Measurements from ENCODE around the gene SNX22.

The SNX22 gene

DNA sequence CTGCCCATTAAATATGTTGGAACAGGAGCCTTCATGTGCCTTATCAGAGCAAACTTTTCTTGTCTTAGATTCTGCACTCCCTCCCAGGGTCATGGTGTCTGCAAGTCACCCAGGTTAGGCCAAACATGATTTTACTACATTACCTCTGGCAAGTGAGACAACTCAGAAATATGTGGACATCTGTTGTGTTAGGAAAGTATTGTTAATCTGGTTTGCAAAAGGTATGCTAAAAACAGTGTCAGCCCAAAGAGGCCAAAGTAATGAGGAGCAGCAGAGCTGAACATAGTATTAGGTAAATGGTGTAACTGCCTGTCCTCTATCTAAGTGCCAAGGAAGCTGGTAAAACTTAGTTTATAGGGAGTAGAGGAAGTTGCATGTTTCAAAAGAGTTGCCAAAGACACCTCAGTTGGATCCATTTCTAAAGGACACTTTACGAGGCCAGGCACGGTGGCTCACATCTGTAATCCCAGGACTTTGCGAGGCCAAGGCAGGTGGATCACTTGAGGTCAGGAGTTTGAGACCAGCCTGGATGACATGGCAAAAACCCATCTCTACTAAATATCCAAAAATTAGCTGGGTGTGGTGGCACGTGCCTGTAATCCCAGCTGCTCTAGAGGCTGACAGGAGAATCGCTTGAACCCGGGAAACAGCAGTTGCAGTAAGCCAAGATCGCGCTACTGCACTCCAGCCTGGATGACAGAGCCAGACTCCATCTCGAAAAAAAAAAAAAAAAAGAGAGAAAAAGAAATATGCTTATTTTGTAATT lies 33.8 kb downstream of the SNX22 start:
- FAIRE-seq: no peak
- no peak for TF ChIP-seq POLR2A (IDR thresholded peaks at IDR 0.05; ENCODE audit: low read depth, low read length)
- DNase-seq (ENCODE audit: insufficient read length, low spot score): no peak

DNA sequence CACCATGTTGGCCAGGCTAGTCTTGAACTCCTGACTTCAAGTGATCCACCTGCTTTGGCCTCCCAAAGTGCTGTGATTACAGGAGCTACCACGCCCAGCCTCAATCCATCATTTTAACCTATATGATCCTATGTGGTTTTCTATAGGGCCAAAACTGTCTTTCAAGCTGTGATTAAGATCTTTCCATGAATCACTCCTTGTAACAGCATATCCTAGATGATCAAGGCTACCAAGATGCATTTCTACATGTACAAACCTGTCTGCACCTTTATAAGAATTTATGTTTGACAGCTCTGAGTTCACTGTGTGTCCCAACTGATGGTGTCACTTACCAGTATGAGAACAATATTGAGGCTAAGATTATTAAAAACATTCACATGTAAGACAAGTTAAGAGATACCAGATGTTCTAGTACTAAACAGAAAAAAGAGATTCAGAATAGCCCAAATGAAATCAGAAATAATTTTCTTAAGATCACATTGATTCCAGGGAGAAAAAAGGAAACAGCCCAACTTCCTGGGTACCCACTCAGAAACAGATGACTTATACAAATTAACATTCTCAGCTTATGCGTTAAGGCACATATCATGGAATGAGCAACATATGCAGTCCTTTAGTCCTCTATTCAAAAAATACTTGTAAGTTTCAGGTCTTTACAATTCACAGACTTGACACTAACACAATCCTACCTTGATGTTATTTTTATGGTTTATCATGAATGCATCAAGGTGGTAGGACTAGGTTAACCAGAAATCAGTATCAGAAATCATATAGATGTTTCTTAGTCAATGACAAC lies 36.1 kb downstream of the SNX22 start:
- DNase-seq (ENCODE audit: insufficient read length, low spot score) (no peak), FAIRE-seq (no peak)
- TF ChIP-seq POLR2A (IDR thresholded peaks at IDR 0.05; ENCODE audit: low read depth, low read length): no peak

DNA sequence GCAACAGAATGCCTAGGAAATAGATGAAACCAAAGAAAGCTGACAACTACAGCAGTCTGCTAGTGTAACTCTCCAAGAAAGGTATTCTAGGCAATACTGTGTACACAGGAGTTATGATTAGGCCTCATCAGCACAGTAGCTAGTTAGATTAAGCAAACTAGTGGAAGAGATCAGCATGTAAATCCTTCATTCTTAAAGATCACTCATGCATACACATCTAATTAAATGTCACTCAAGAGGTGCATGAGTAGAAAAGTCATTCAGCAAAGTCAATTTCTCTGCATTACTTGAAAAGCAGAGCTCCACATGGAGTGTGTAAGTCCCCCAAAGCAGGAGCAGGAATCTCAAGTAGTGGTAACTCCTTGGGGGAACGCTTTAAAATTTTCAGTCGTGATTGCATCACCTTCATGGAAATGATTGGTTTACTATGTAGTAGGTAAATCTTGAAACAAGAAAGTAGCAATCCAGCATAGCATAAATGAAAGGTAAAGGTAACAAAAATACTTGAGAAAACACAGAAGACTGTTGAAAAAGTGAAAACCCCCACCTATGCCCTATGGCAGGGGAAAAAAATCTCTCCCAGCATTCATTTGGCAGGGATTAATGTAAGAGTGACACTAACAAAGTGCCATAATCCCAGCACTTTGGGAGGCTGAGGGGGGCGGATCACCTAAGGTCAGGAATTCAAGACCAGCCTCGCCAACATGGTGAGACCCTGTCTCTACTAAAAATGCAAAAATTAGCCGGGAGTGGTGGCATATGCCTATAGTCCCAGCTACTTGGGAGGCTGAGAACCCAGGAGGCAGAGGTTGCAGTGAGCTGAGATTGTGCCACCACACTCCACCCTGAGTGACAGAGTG lies 40.7 kb downstream of the SNX22 start:
- no peak for TF ChIP-seq POLR2A (IDR thresholded peaks at IDR 0.05; ENCODE audit: low read depth, low read length)
- DNase-seq (ENCODE audit: insufficient read length, low spot score) (no peak), FAIRE-seq (no peak)

- TF ChIP-seq POLR2A (IDR thresholded peaks at IDR 0.05; ENCODE audit: low read depth, low read length): no peak
- no peak for FAIRE-seq
- DNase-seq (ENCODE audit: insufficient read length, low spot score): no peak
Observed at GRCh38 chr15:64193971-64194370, 42.4 kb downstream of the SNX22 start.

GRCh38 chr15:64197425-64197824 lies 45.9 kb downstream of the SNX22 start:
- TF ChIP-seq POLR2A (IDR thresholded peaks at IDR 0.05; ENCODE audit: low read depth, low read length): no peak
- DNase-seq (ENCODE audit: insufficient read length, low spot score) (no peak), FAIRE-seq (no peak)

GRCh38 chr15:64205202-64205601 lies 53.7 kb downstream of the SNX22 start:
- DNase-seq (ENCODE audit: insufficient read length, low spot score): no peak
- TF ChIP-seq POLR2A (IDR thresholded peaks at IDR 0.05; ENCODE audit: low read depth, low read length): no peak
- FAIRE-seq: no peak

Data from H54 (cell line).